Measurements from ENCODE around the gene RNFT1. TPM values are rescaled to one million over a fixed set of nuclear protein-coding genes. Genes with fewer than 3 reads are reported as not detected.
"Not testable (repeated sequence)": the region's sequence is repeated elsewhere in the genome, so short reads cannot be mapped to it uniquely, and the experiment has no call there.

The RNFT1 gene
- total RNA-seq, 2 donors from 2014 or later, result 7.9 TPM

DNA sequence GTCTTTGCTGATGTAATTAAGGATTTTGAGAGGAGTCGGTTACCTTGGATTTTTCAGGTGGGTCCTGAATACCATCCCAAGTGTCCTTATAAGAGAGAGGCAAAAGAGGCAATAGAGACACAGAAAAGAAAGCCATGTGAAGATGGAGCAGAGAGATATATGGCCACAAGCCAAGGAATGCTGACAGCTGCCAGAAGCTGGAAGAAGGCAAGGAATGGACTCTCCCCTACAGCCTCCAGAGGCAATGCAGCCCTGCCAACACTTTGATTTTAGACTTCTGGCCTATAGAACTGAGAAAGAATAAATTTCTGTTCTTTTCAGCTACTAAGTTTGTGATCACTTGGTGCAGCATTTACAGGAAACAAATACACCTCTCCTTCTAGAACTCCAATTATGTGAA, 8.2 kb upstream of the RNFT1 start:
- H3K4me1 ChIP-seq, result no peaks in the 10 kb centered on the region
- no peak overlapping the region for H3K4me3 ChIP-seq
- H3K9me3 ChIP-seq, result no peaks in the 10 kb centered on the region
- no peak for DNase-seq (ENCODE audit: low spot score)
- H3K36me3 ChIP-seq, result no peaks in the 10 kb centered on the region
- no peak overlapping the region for H3K27ac ChIP-seq
- H3K27me3 ChIP-seq, result no peaks in the 10 kb centered on the region
- no peak for TF ChIP-seq CTCF (IDR thresholded peaks at IDR 0.05)

- not testable (repeated sequence) for H3K27ac ChIP-seq; H3K27me3 ChIP-seq; H3K9me3 ChIP-seq; H3K36me3 ChIP-seq; H3K4me3 ChIP-seq; H3K4me1 ChIP-seq; DNase-seq (ENCODE audit: low spot score)
Measured at GRCh38 chr17:59971771-59972170, 7.2 kb upstream of the RNFT1 start.

DNA sequence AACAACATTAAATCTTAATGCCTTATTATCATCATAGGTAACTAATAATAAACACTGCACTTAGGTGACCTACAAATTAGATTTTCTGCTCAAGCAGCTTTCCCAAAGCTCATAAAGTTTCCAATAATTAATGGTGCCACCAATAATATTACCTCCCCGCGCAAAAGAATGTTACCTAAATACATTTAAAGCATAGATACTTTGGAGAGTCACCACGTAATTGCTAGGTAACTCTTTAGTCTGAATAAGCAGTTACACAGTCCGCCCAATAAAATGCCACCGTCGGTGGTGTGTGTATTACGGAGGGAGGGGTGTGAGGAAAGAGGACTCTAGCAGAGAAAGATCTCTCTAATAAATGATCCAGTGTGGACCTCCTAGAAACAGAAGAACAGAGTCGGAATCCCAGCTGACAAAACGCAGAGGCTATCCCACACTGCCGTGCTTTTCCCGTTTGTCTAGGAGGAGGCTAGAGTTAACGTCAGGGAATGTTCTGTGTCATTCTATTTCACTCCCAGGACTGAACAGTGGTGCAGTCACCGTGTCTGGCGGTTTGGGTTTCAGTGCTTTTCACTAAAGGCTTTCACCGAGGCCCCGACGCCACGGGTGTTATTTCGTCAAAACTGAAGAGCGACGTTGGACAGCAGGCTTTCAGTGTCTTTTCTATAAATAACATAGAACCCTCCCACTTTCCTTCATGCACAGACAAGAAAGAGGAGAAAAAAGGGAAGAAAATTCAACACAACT, 630 bp downstream of the RNFT1 start:
- H3K4me1 ChIP-seq, result peaks cover 0 to 20% of the 10 kb centered on the region in 2 donors
- peak overlapping the region; percentile 73 to 92 for H3K4me3 ChIP-seq
- H3K27ac ChIP-seq, result peak overlapping the region; percentile 95 to 98
- H3K27me3 ChIP-seq, result no peaks in the 10 kb centered on the region
- peak; percentile 65 for DNase-seq (ENCODE audit: low spot score)
- H3K36me3 ChIP-seq, result no peaks in the 10 kb centered on the region
- H3K9me3 ChIP-seq, result no peaks in the 10 kb centered on the region
- no peak for TF ChIP-seq CTCF (IDR thresholded peaks at IDR 0.05)

- Histone ChIP-seq H3K4me1 (peaks cover 0 to 20% of the 10 kb centered on the region in 2 donors), H3K4me3 (no peak overlapping the region), H3K9me3 (no peaks in the 10 kb centered on the region), H3K27ac (no peak overlapping the region), H3K27me3 (no peaks in the 10 kb centered on the region), H3K36me3 (peaks cover under 1% of the 10 kb centered on the region)
- TF ChIP-seq CTCF (IDR thresholded peaks at IDR 0.05), result no peak
- no peak for DNase-seq (ENCODE audit: low spot score)
Measured at GRCh38 chr17:59962739-59963318, 1.7 kb downstream of the RNFT1 start.

DNA sequence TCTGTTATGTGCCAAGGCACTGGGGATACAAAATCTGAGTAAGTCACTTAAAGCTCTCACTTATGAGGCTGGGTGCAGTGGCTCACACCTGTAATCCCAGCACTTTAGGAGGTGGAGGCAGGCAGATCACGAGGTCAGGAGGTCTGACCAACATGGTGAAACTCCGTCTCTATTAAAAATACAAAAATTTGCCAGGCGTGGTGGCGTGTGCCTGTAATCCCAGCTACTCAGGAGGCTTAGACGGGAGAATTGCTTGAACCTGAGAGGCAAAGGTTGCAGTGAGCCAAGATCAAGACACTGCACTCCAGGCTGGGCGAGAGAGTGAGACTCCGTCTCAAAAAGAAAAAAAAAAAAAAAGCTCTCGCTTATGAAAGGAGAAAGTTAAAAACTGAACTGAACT, 5.0 kb downstream of the RNFT1 start:
- not testable (repeated sequence) for H3K27ac ChIP-seq; DNase-seq (ENCODE audit: low spot score); H3K27me3 ChIP-seq; H3K4me3 ChIP-seq; H3K9me3 ChIP-seq; H3K36me3 ChIP-seq
- H3K4me1 ChIP-seq, result peaks cover 0 to 14% of the 10 kb centered on the region in 2 donors

DNA sequence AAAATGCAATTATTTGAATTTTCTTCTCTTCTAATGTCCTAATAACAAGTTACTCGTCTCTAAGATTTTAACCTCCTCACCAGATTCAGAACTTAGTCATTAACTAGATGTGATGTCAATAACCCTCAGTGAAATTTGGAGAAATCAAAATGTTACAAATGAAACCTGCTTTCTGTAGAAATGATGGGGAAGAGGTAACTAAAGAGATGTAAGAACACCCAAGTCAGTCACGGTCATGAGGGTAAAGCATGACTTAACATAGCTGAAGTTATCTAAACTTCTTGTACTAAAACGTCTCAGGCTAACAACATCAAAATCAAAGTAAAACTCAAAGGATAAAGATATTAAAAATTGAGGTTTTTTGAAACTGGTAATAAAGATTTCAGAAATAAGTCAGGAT, 9.7 kb downstream of the RNFT1 start:
- peaks cover 10% of the 10 kb centered on the region for H3K36me3 ChIP-seq
- TF ChIP-seq CTCF (IDR thresholded peaks at IDR 0.05), result no peak
- H3K27me3 ChIP-seq, result no peaks in the 10 kb centered on the region
- no peaks in the 10 kb centered on the region for H3K9me3 ChIP-seq
- no peak overlapping the region for H3K27ac ChIP-seq
- DNase-seq (ENCODE audit: low spot score), result no peak
- no peak overlapping the region for H3K4me3 ChIP-seq
- H3K4me1 ChIP-seq, result no peaks in the 10 kb centered on the region

- Histone ChIP-seq H3K36me3 (peaks cover 19% of the 10 kb centered on the region), H3K9me3 (no peaks in the 10 kb centered on the region), H3K4me1 (no peaks in the 10 kb centered on the region), H3K27ac (no peak overlapping the region), H3K4me3 (no peak overlapping the region), H3K27me3 (no peaks in the 10 kb centered on the region)
- no peak for DNase-seq (ENCODE audit: low spot score)
- TF ChIP-seq CTCF (IDR thresholded peaks at IDR 0.05), result no peak
Measured at GRCh38 chr17:59950049-59950448, 14.5 kb downstream of the RNFT1 start.

- H3K9me3 ChIP-seq; H3K27ac ChIP-seq; H3K27me3 ChIP-seq; H3K4me1 ChIP-seq; DNase-seq (ENCODE audit: low spot score); H3K4me3 ChIP-seq: not testable (repeated sequence)
- peaks cover 25% of the 10 kb centered on the region for H3K36me3 ChIP-seq
Measured at GRCh38 chr17:59947310-59947709, 17.2 kb downstream of the RNFT1 start.

GRCh38 chr17:59946433-59946832, 18.1 kb downstream of the RNFT1 start:
- H3K4me1 ChIP-seq; DNase-seq (ENCODE audit: low spot score); H3K9me3 ChIP-seq; H3K4me3 ChIP-seq; H3K27me3 ChIP-seq; H3K27ac ChIP-seq: not testable (repeated sequence)
- H3K36me3 ChIP-seq, result peaks cover 33% of the 10 kb centered on the region

Measured in right atrium auricular region (tissue), 2 donors.